Sigmoid colon (tissue), 7 donors: ENCODE results near the gene KRT83. TPM values are rescaled to one million over a fixed set of nuclear protein-coding genes. Genes with fewer than 3 reads are reported as not detected.

Experiments used
- DNase-seq: peaks from one replicate; pipeline ENCODE4 v3.0.0-alpha.2; 2019
- H3K27ac ChIP-seq, 4 donors: fragments of 200-600 bp; sonication (generic); one replicate each; pipeline ENCODE4 v1.5.1; 2016 to 2019; ENCODE audit warnings: mild to moderate bottlenecking in 1 of 4
- H3K27me3 ChIP-seq, 3 donors: fragments of 200-600 bp; sonication (generic); one replicate each; pipeline ENCODE4 v1.5.1; 2019; ENCODE audit warnings: mild to moderate bottlenecking in 1 of 3
- H3K36me3 ChIP-seq, 4 donors: fragments of 200-600 bp; sonication (generic); one replicate each; pipeline ENCODE4 v1.5.1; 2016 to 2019
- H3K4me1 ChIP-seq, 4 donors: fragments of 200-600 bp; sonication (generic); one replicate each; pipeline ENCODE4 v1.5.1; 2017 to 2019
- H3K4me3 ChIP-seq, 4 donors: fragments of 200-600 bp; sonication (generic); one replicate each; pipeline ENCODE4 v1.5.1; 2017 to 2019; ENCODE audit warnings: mild to moderate bottlenecking in 2 of 4, moderate library complexity in 1 of 4
- H3K9me3 ChIP-seq, 4 donors: fragments of 200-600 bp in 3 of 4; sonication (generic) in 3 of 4; one replicate each; pipeline versions ENCODE4 v1.5.1 to v1.6.1; 2013 to 2019
- CTCF ChIP-seq, 4 experiments: fragments of 450-650 bp in 3 of 4; fragments of 200-600 bp in 1 of 4; IDR thresholded peaks; one replicate each; pipeline ENCODE4 v1.5.1; 2016 to 2019; ENCODE audit warnings: antibody characterized with exemption in 4 of 4, mild to moderate bottlenecking in 3 of 4, moderate library complexity in 2 of 4
- EP300 ChIP-seq, 4 donors: sonication (generic); formaldehyde crosslinking; IDR thresholded peaks; one replicate each; pipeline ENCODE4 v1.6.1; 2017; ENCODE audit warnings: antibody characterized with exemption in 4 of 4
- POLR2A ChIP-seq, 2 donors: fragments of 450-650 bp; IDR thresholded peaks; one replicate each; pipeline ENCODE4 v1.6.1; 2016; ENCODE audit warnings: antibody characterized with exemption in 2 of 2, mild to moderate bottlenecking in 2 of 2, moderate library complexity in 2 of 2
- POLR2AphosphoS5 ChIP-seq, 4 donors: sonication (generic); formaldehyde crosslinking; IDR thresholded peaks; one replicate each; pipeline ENCODE4 v1.6.1; 2017; ENCODE audit warnings: antibody characterized with exemption in 4 of 4
- WGBS, 2 donors: extraction: QIAGEN DNeasy Blood & Tissue Kit; methylation state at CpG; one replicate each; pipeline ENCODE4 v1.1.7; 2013; 5-methylcytosine and 5-hydroxymethylcytosine counted together
- intact Hi-C: fragments of 100-400 bp; cut with DNase I; formaldehyde crosslinking; loops from one replicate; pipeline ENCODE4 v1.15.1; 2023
- polyA plus RNA-seq, 3 donors: library from polyadenylated mRNA; stranded (reverse); fragments of 200-250 nt; gene quantifications; one replicate each; pipeline ENCODE4 v1.2.3, GENCODE V29; 2013
- total RNA-seq, 4 donors: library from RNA; depleted of rRNA; stranded (reverse); fragments of >200 nt; gene quantifications; one replicate each; pipeline ENCODE4 v1.1.0, GENCODE V29; 2016
- donor health status: healthy with polysubstance abuse.
- donor health status: Bipolar disorder and iron deficiency.
- donor health status: healthy.

Gene KRT83
- total and polyA plus RNA-seq, 7 donors: not detected

GRCh38 chr12:52313926-52314325 lies 7.3 kb downstream of the KRT83 start:
- H3K36me3 ChIP-seq: no peaks in the 10 kb centered on the region
- H3K9me3 ChIP-seq: no peaks in the 10 kb centered on the region
- TF ChIP-seq POLR2AphosphoS5 (IDR thresholded peaks at IDR 0.05): no peak
- no peak for TF ChIP-seq POLR2A (IDR thresholded peaks at IDR 0.05)
- no peak for TF ChIP-seq EP300 (IDR thresholded peaks at IDR 0.05)
- TF ChIP-seq CTCF (IDR thresholded peaks at IDR 0.05): no peak
- 83 to 89% methylated on average over 9 of the region's 9 CpGs for WGBS, 2 donors
- peaks cover 0 to 18% (median 12%) of the 10 kb centered on the region in 4 donors for H3K4me1 ChIP-seq
- no peak overlapping the region for H3K27ac ChIP-seq
- peaks cover 0 to 3% (median 0%) of the 10 kb centered on the region in 3 donors for H3K27me3 ChIP-seq
- DNase-seq: no peak
- intact Hi-C loops: no loop called here
- H3K4me3 ChIP-seq: no peak overlapping the region

- intact Hi-C loops: no loop called here
- H3K36me3 ChIP-seq: no peaks in the 10 kb centered on the region
- peaks cover 0 to 3% (median 0%) of the 10 kb centered on the region in 3 donors for H3K27me3 ChIP-seq
- H3K27ac ChIP-seq: no peak overlapping the region
- TF ChIP-seq CTCF (IDR thresholded peaks at IDR 0.05) (no peak), EP300 (IDR thresholded peaks at IDR 0.05) (no peak), POLR2AphosphoS5 (IDR thresholded peaks at IDR 0.05) (no peak), POLR2A (IDR thresholded peaks at IDR 0.05) (no peak)
- no peaks in the 10 kb centered on the region for H3K9me3 ChIP-seq
- DNase-seq: no peak
- H3K4me3 ChIP-seq: no peak overlapping the region
- peaks cover 0 to 22% (median 16%) of the 10 kb centered on the region in 4 donors for H3K4me1 ChIP-seq
- 60 to 71% methylated on average over 3 of the region's 3 CpGs for WGBS, 2 donors
These were observed 7.7 kb downstream of the KRT83 start for GRCh38 chr12:52313461-52313860.

GRCh38 chr12:52312086-52312485 lies 9.1 kb downstream of the KRT83 start:
- no peak for DNase-seq
- intact Hi-C loops: no loop called here
- Histone ChIP-seq H3K27me3 (peaks cover 0 to 3% (median 0%) of the 10 kb centered on the region in 3 donors), H3K4me3 (no peak overlapping the region), H3K9me3 (no peaks in the 10 kb centered on the region), H3K4me1 (peaks cover 0 to 35% (median 24%) of the 10 kb centered on the region in 4 donors), H3K36me3 (no peaks in the 10 kb centered on the region), H3K27ac (no peak overlapping the region)
- 82 to 86% methylated on average over 4 of the region's 4 CpGs for WGBS, 2 donors
- TF ChIP-seq POLR2AphosphoS5 (IDR thresholded peaks at IDR 0.05) (no peak), EP300 (IDR thresholded peaks at IDR 0.05) (no peak), CTCF (IDR thresholded peaks at IDR 0.05) (no peak), POLR2A (IDR thresholded peaks at IDR 0.05) (no peak)

- 87 to 88% methylated on average over 3 of the region's 3 CpGs for WGBS, 2 donors
- H3K4me3 ChIP-seq: no peak overlapping the region
- H3K9me3 ChIP-seq: no peaks in the 10 kb centered on the region
- no peaks in the 10 kb centered on the region for H3K36me3 ChIP-seq
- DNase-seq: no peak
- peaks cover 0 to 3% (median 0%) of the 10 kb centered on the region in 3 donors for H3K27me3 ChIP-seq
- no peak for TF ChIP-seq CTCF (IDR thresholded peaks at IDR 0.05)
- TF ChIP-seq POLR2A (IDR thresholded peaks at IDR 0.05): no peak
- no peak for TF ChIP-seq EP300 (IDR thresholded peaks at IDR 0.05)
- no peak for TF ChIP-seq POLR2AphosphoS5 (IDR thresholded peaks at IDR 0.05)
- H3K27ac ChIP-seq: peak overlapping the region in 1 of 4 donors; percentile 52
- intact Hi-C loops: no loop called here
- peaks cover 0 to 35% (median 24%) of the 10 kb centered on the region in 4 donors for H3K4me1 ChIP-seq
These were observed 9.9 kb downstream of the KRT83 start for GRCh38 chr12:52311285-52311648.
